ENCODE results near the gene TSHZ1.
"Not testable (repeated sequence)": the region's sequence is repeated elsewhere in the genome, so short reads cannot be mapped to it uniquely, and the experiment has no call there.

TSHZ1 gene

DNA sequence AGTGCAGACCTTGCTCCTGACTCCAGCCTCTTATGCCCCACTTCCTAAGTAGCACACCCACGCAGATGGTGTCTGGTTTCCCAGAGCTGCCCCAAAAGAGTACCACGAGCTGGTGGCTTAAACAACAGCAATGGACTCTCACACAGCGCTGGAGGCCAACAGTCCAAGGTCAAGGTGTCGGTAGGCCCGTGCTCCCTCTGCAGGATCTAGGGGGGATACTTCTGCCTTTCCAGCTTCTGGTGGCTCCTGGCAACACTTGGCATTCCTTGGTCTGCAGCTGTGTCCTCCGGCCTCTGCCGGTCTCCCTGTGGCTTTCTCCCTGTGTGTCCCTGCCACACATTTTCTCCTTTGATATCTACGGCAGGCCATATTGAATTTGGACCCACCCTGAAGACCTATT, 99.0 kb downstream of the TSHZ1 start:
- Mint-ChIP-seq H3K4me1 (no peaks in the 10 kb centered on the region), H3K4me3 (no peak overlapping the region), H3K27ac (no peak overlapping the region)

GRCh38 chr18:75314117-75314516, 103.5 kb downstream of the TSHZ1 start:
- peaks cover 4 to 7% of the 10 kb centered on the region in 2 donors for H3K9me3 Mint-ChIP-seq
- no peak for ATAC-seq (replicated peaks)

More for the DNA sequence above, 99.0 kb downstream of the TSHZ1 start:
- ATAC-seq (replicated peaks) (no peak), DNase-seq (no peak)
- H3K9me3 Mint-ChIP-seq, result peaks cover 5 to 12% of the 10 kb centered on the region in 2 donors
- H3K27me3 Mint-ChIP-seq, result peaks cover 10 to 37% of the 10 kb centered on the region in 2 donors
- no peaks in the 10 kb centered on the region for H3K36me3 Mint-ChIP-seq

DNA sequence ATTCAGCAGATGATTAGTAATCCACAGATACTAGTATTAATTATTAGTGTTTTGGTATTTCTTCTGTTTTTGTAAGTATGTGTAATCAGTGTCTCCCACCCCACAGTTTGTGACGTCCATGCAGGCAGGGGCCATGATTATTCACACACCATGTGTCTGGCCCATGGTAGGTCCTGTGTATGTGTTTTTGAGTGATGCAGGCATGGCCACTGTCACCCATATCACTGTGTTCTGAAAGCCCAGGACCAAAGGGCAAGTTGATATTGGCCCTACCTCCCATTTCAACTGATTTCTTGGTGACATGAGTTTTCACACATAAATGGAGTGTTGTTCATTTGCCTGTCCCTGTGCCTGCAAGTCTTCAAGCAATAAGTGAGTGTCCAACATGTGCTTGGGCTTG, 104.0 kb downstream of the TSHZ1 start:
- Mint-ChIP-seq H3K9me3 (peaks cover 0 to 4% of the 10 kb centered on the region in 2 donors), H3K4me1 (no peaks in the 10 kb centered on the region), H3K27me3 (peaks cover 6 to 34% of the 10 kb centered on the region in 2 donors), H3K36me3 (no peaks in the 10 kb centered on the region), H3K27ac (no peak overlapping the region), H3K4me3 (no peak overlapping the region)
- no peak for ATAC-seq (replicated peaks)
- DNase-seq, result no peak

More at GRCh38 chr18:75314117-75314516, 103.5 kb downstream of the TSHZ1 start:
- Mint-ChIP-seq H3K4me1 (no peaks in the 10 kb centered on the region), H3K4me3 (no peak overlapping the region), H3K27ac (no peak overlapping the region), H3K27me3 (peaks cover 10 to 39% of the 10 kb centered on the region in 2 donors), H3K36me3 (no peaks in the 10 kb centered on the region)
- DNase-seq, result no peak

- no peak for DNase-seq
- H3K36me3 Mint-ChIP-seq, result no peaks in the 10 kb centered on the region
- no peak overlapping the region for H3K27ac Mint-ChIP-seq
- no peak for ATAC-seq (replicated peaks)
- H3K27me3 Mint-ChIP-seq, result peaks cover 6 to 20% of the 10 kb centered on the region in 2 donors
- no peaks in the 10 kb centered on the region for H3K4me1 Mint-ChIP-seq
- H3K4me3 Mint-ChIP-seq, result no peak overlapping the region
- H3K9me3 Mint-ChIP-seq, result peaks cover 0 to under 1% of the 10 kb centered on the region in 2 donors
Observed at GRCh38 chr18:75316223-75316622, 105.6 kb downstream of the TSHZ1 start.

- Mint-ChIP-seq H3K27me3 (peaks cover 12 to 20% of the 10 kb centered on the region in 2 donors), H3K9me3 (no peaks in the 10 kb centered on the region), H3K4me1 (no peaks in the 10 kb centered on the region), H3K36me3 (no peaks in the 10 kb centered on the region), H3K27ac (no peak overlapping the region), H3K4me3 (no peak overlapping the region)
- DNase-seq, result no peak
- ATAC-seq (replicated peaks), result no peak
Observed at GRCh38 chr18:75316826-75317225, 106.2 kb downstream of the TSHZ1 start.

- Mint-ChIP-seq H3K4me3 (no peak overlapping the region), H3K9me3 (no peaks in the 10 kb centered on the region)
- DNase-seq, result no peak
Observed at GRCh38 chr18:75317300-75317699, 106.7 kb downstream of the TSHZ1 start.

DNA sequence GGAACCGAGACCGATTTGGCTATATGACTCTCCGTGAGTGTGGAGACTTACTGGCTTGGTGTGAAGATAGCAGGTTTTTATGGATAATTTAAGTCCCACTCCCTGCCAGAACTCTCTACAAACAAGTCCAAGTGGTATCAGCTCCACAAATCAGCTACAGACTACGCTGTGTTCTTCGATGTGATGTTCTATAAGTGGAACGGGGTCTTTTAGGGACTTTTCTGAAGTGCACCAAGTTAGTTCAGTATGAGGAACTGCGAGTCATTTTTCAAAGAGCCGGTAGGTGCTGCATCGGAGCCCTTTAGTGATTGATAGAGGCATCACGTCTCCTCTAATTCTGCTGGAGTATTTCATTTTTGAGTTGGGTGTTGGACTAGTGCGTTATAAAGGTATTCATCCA, 107.1 kb downstream of the TSHZ1 start:
- Mint-ChIP-seq H3K36me3 (no peaks in the 10 kb centered on the region), H3K27ac (no peak overlapping the region)
- ATAC-seq (replicated peaks), result peak; percentile 42 to 78

More at GRCh38 chr18:75317300-75317699, 106.7 kb downstream of the TSHZ1 start:
- Mint-ChIP-seq H3K27ac (no peak overlapping the region), H3K4me1 (no peaks in the 10 kb centered on the region), H3K27me3 (peaks cover 14 to 22% of the 10 kb centered on the region in 2 donors), H3K36me3 (no peaks in the 10 kb centered on the region)
- ATAC-seq (replicated peaks), result peak in 1 of 2 donors; percentile 12

DNA sequence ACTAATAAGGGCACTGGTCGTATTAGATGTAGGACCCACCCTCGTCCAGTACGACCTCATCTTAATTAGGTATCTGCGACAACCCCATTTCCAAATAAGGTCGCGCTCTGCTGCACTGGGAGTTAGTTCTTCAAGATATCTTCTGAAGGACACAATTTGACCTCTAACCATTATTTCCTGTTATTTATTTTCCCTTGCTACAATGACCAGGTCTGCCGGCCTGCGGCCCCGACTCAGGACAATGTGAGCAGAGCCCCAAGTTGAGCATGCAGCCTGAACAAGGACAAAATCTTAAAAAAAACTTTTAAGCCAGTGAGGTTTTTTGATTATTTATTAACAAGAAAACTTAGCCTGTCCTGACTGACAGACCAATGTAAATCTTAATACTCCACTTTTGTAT, 109.3 kb downstream of the TSHZ1 start:
- Mint-ChIP-seq H3K4me3 (no peak overlapping the region), H3K36me3 (no peaks in the 10 kb centered on the region), H3K27me3 (peaks cover 7 to 14% of the 10 kb centered on the region in 2 donors), H3K27ac (no peak overlapping the region), H3K4me1 (no peaks in the 10 kb centered on the region), H3K9me3 (peaks cover 0 to under 1% of the 10 kb centered on the region in 2 donors)
- DNase-seq (no peak), ATAC-seq (replicated peaks) (no peak)

More for the DNA sequence above, 107.1 kb downstream of the TSHZ1 start:
- no peak for DNase-seq
- Mint-ChIP-seq H3K27me3 (peaks cover 13 to 20% of the 10 kb centered on the region in 2 donors), H3K9me3 (no peaks in the 10 kb centered on the region), H3K4me1 (no peaks in the 10 kb centered on the region), H3K4me3 (no peak overlapping the region)

GRCh38 chr18:75320506-75320905, 109.9 kb downstream of the TSHZ1 start:
- no peaks in the 10 kb centered on the region for H3K4me1 Mint-ChIP-seq
- peaks cover 7 to 14% of the 10 kb centered on the region in 2 donors for H3K27me3 Mint-ChIP-seq
- H3K4me3 Mint-ChIP-seq, result no peak overlapping the region
- ATAC-seq (replicated peaks) (no peak), DNase-seq (no peak)
- peaks cover 5 to 7% of the 10 kb centered on the region in 2 donors for H3K9me3 Mint-ChIP-seq
- no peaks in the 10 kb centered on the region for H3K36me3 Mint-ChIP-seq
- no peak overlapping the region for H3K27ac Mint-ChIP-seq

- H3K36me3 Mint-ChIP-seq, result peaks cover 0 to 1% of the 10 kb centered on the region in 2 donors
- no peak for ATAC-seq (replicated peaks)
- peaks cover 6 to 13% of the 10 kb centered on the region in 2 donors for H3K9me3 Mint-ChIP-seq
- no peak overlapping the region for H3K27ac Mint-ChIP-seq
- no peaks in the 10 kb centered on the region for H3K4me1 Mint-ChIP-seq
- H3K4me3 Mint-ChIP-seq, result no peak overlapping the region
- H3K27me3 Mint-ChIP-seq, result peaks cover 7 to 14% of the 10 kb centered on the region in 2 donors
- DNase-seq, result no peak
Observed at GRCh38 chr18:75321431-75321830, 110.8 kb downstream of the TSHZ1 start.

GRCh38 chr18:75322206-75322605, 111.6 kb downstream of the TSHZ1 start:
- Mint-ChIP-seq H3K4me3 (no peak overlapping the region), H3K27ac (no peak overlapping the region), H3K36me3 (peaks cover 0 to 3% of the 10 kb centered on the region in 2 donors), H3K9me3 (peaks cover 8 to 16% of the 10 kb centered on the region in 2 donors), H3K27me3 (peaks cover 7 to 14% of the 10 kb centered on the region in 2 donors), H3K4me1 (no peaks in the 10 kb centered on the region)
- no peak for ATAC-seq (replicated peaks)
- no peak for DNase-seq

DNA sequence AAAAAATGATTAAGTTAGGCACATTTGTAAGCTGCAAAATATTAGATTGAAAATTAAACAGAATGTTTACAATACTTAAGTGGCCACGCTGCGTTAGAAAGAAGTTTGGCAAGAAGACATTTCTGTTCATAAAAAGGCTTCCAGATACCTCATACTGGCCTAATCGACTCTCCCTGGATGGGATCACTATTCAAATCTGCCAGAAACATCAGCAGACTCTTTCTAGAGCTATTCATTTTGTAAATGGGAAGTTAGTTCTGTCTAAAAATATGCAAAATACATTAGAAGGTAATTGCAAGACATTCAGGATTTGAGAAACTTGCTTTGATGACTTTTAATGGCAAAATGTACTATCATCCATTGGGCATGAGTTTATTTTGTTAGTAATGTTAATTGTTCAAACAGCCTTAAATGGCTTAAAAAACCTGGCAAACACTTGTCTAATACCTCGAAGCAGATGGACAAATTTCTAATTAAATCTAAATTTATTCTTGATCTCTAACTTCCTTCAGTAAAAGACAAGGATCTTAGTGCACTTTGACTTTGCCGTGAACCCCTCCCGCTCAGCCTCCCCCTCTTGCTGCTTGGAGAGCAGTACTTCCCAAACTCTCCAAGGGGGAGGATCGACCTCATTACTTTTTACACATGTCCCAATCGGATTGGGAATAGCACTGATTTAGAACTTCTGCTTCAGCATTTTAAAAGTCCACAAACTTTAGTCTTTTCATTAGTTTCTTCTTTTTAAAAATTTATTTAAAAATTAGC, 113.4 kb downstream of the TSHZ1 start:
- Mint-ChIP-seq H3K9me3 (peaks cover 13 to 16% of the 10 kb centered on the region in 2 donors), H3K36me3 (peaks cover 0 to 3% of the 10 kb centered on the region in 2 donors), H3K4me3 (no peak overlapping the region), H3K27me3 (peaks cover 7 to 9% of the 10 kb centered on the region in 2 donors), H3K27ac (no peak overlapping the region), H3K4me1 (no peaks in the 10 kb centered on the region)
- DNase-seq (no peak), ATAC-seq (replicated peaks) (no peak)

DNA sequence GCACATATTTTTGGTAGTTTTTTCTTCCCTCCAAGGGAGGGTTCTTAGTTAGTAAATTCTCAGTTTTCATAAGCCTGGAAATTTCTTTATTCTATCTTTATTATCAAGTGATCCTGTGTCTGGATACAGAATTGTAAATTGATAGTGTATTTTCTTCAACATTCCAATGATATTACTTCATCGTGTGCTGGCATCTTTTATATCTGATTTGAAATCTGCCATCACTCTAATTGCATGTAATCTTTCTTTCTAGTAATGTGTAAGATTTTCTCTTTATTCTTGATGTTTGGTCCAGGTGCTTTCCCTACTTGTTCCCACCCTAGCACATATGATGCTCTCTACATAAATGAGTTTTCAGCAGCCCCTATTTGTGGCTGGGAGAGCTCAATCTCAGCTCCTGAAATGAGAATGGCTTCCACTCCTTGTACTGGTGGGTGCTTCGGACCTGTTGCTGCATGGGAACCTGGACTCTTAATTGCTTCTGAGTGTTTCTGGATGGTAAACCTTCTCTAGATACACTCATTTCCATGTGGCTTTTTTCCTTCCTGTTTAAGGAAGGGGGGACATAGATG, 114.2 kb downstream of the TSHZ1 start:
- peaks cover 0 to 3% of the 10 kb centered on the region in 2 donors for H3K36me3 Mint-ChIP-seq
- no peak overlapping the region for H3K27ac Mint-ChIP-seq
- peaks cover 13 to 16% of the 10 kb centered on the region in 2 donors for H3K9me3 Mint-ChIP-seq
- no peak overlapping the region for H3K4me3 Mint-ChIP-seq
- H3K27me3 Mint-ChIP-seq, result peaks cover 7 to 9% of the 10 kb centered on the region in 2 donors
- DNase-seq (no peak), ATAC-seq (replicated peaks) (no peak)
- no peaks in the 10 kb centered on the region for H3K4me1 Mint-ChIP-seq

- not testable (repeated sequence) for H3K27ac Mint-ChIP-seq; H3K4me3 Mint-ChIP-seq; DNase-seq; H3K27me3 Mint-ChIP-seq; H3K36me3 Mint-ChIP-seq; ATAC-seq (replicated peaks); H3K4me1 Mint-ChIP-seq
- H3K9me3 Mint-ChIP-seq, result peaks cover 13 to 16% of the 10 kb centered on the region in 2 donors
Observed at GRCh38 chr18:75329753-75330152, 119.2 kb downstream of the TSHZ1 start.

DNA sequence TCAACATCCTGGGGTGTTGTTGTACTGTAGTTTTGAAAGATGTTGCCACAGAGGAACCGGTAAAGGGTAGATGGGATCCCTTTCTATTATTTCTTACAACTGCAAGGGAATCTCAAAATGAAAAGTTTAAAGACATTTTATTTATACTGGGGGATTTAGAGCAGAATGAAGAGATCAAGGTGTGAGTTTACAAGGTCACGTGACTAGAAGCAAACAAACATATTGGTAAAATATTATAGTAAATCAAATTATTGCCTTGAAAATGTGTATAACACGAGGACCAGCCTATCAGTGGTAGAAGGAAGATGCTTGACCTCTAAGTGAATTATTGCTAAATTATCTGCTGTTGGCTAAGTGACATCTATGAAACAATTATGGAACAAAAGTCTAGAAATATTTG, 119.7 kb downstream of the TSHZ1 start:
- DNase-seq, result no peak
- no peaks in the 10 kb centered on the region for H3K27me3 Mint-ChIP-seq
- ATAC-seq (replicated peaks), result no peak
- no peaks in the 10 kb centered on the region for H3K4me1 Mint-ChIP-seq
- H3K4me3 Mint-ChIP-seq, result no peak overlapping the region
- peaks cover 10 to 11% of the 10 kb centered on the region in 2 donors for H3K9me3 Mint-ChIP-seq
- no peak overlapping the region for H3K27ac Mint-ChIP-seq
- H3K36me3 Mint-ChIP-seq, result peaks cover 0 to 3% of the 10 kb centered on the region in 2 donors
